H1 (cell line): Measurements from ENCODE around the gene NAIF1. TPM values are rescaled to one million over a fixed set of nuclear protein-coding genes. Genes with fewer than 3 reads are reported as not detected.

Experiments used
- CTCF ChIA-PET: fragments of 300-600 bp; sonication (Branson Sonifier 250); formaldehyde crosslinking; loops from one replicate; lab custom pipeline; 2021; ENCODE audit not compliant: partially characterized antibody; lab: Charles Lee
- POLR2A ChIA-PET: fragments of 300-600 bp; sonication (Branson Sonifier 250); formaldehyde crosslinking; loops from one replicate; lab custom pipeline; 2021; ENCODE audit warnings: inconsistent platforms; ENCODE audit not compliant: partially characterized antibody; lab: Charles Lee
- DNase-seq, 2 experiments: peaks; one replicate each; pipeline versions ENCODE4 v3.0.0 to v3.0.0-alpha.2; 2010 to 2022; ENCODE audit warnings: low spot score in 2 of 2, low read depth in 1 of 2, mixed read lengths in 1 of 2
- FAIRE-seq: peaks from 2 replicates; lab custom pipeline; 2011; peaks lifted over from hg19 to GRCh38; lab: Jason Lieb, UNC
- H2AFZ ChIP-seq: 2 replicates; pipeline ENCODE4 v1.8.1; 2012; ENCODE audit warnings: low read length, inconsistent platforms
- H2AK5ac ChIP-seq: 2 replicates; pipeline ENCODE4 v1.6.1; 2013; ENCODE audit warnings: low read depth, low read length
- H2BK120ac ChIP-seq: replicated peaks from 2 replicates; pipeline ENCODE3; 2013; ENCODE audit warnings: low read depth, low read length, inconsistent platforms
- H2BK12ac ChIP-seq: 2 replicates; pipeline ENCODE4 v1.6.1; 2013; ENCODE audit warnings: low read depth, low read length
- H2BK15ac ChIP-seq: 2 replicates; pipeline ENCODE4 v1.6.1; 2013; ENCODE audit warnings: low read length
- H2BK20ac ChIP-seq: 2 replicates; pipeline ENCODE4 v1.6.1; 2013; ENCODE audit warnings: low read length
- H2BK5ac ChIP-seq: 2 replicates; pipeline ENCODE4 v1.6.1; 2013; ENCODE audit warnings: low read depth, low read length
- H3K14ac ChIP-seq: 2 replicates; pipeline ENCODE4 v1.6.1; 2013; ENCODE audit warnings: inconsistent platforms; ENCODE audit not compliant: insufficient read length
- H3K18ac ChIP-seq: 2 replicates; pipeline ENCODE4 v1.6.1; 2013; ENCODE audit warnings: low read length; ENCODE audit errors: extremely low read depth
- H3K23ac ChIP-seq: 2 replicates; pipeline ENCODE4 v1.6.1; 2013; ENCODE audit warnings: inconsistent platforms; ENCODE audit not compliant: insufficient read length
- H3K23me2 ChIP-seq: 2 replicates; pipeline ENCODE4 v1.6.1; 2013; ENCODE audit warnings: low read depth, low read length
- H3K27ac ChIP-seq: 2 replicates; pipeline ENCODE4 v1.6.1; 2011; ENCODE audit warnings: low read depth, low read length, inconsistent platforms
- H3K27me3 ChIP-seq, 4 experiments: replicated peaks in 1 of 4; 1 replicate in 1 of 4; 2 replicates in 3 of 4; pipeline versions ENCODE4 v1.6.1 to v1.8.1; 2011 to 2013; ENCODE audit warnings: low read length in 3 of 4, mild to moderate bottlenecking in 3 of 4, inconsistent platforms in 2 of 4, mixed read lengths in 2 of 4, moderate library complexity in 1 of 4; ENCODE audit not compliant: control insufficient read depth in 3 of 4, insufficient read depth in 3 of 4; ENCODE audit errors: extremely low read depth in 1 of 4
- H3K36me3 ChIP-seq, 4 experiments: 2 replicates each; pipeline versions ENCODE4 v1.6.1 to v1.8.1; 2011 to 2013; ENCODE audit warnings: mild to moderate bottlenecking in 4 of 4, low read length in 3 of 4, moderate library complexity in 2 of 4, control low read depth in 1 of 4, inconsistent platforms in 1 of 4; ENCODE audit not compliant: insufficient read depth in 4 of 4, control insufficient read depth in 2 of 4
- H3K4ac ChIP-seq: replicated peaks from 2 replicates; pipeline ENCODE3; 2013; ENCODE audit warnings: low read length, low read depth, mixed read lengths, inconsistent platforms; ENCODE audit not compliant: insufficient read length
- H3K4me1 ChIP-seq, 4 experiments: replicated peaks in 1 of 4; 1 replicate in 1 of 4; 2 replicates in 3 of 4; pipeline versions ENCODE4 v1.6.1 to v1.8.1; 2011 to 2013; ENCODE audit warnings: low read length in 3 of 4, inconsistent platforms in 2 of 4, mixed read lengths in 1 of 4; ENCODE audit not compliant: insufficient read depth in 4 of 4, control insufficient read depth in 3 of 4
- H3K4me2 ChIP-seq, 2 experiments: 2 replicates each; pipeline versions ENCODE4 v1.6.1 to v1.8.1; 2011 to 2013; ENCODE audit warnings: low read depth in 2 of 2, low read length in 2 of 2, control low read depth in 1 of 2, inconsistent platforms in 1 of 2, mild to moderate bottlenecking in 1 of 2; ENCODE audit not compliant: insufficient read depth in 1 of 2
- H3K4me3 ChIP-seq, 4 experiments: fragments of 200-600, 300-600 bp in 1 of 4; sonication (generic), shearing (Covaris generic), sonication (Bioruptor Twin) in 1 of 4; 2 replicates each; pipeline versions ENCODE4 v1.5.1 to v1.8.1; 2011 to 2016; ENCODE audit warnings: low read length in 4 of 4, low read depth in 3 of 4, control low read depth in 2 of 4, inconsistent platforms in 2 of 4, mild to moderate bottlenecking in 2 of 4, mixed read lengths in 1 of 4, moderate library complexity in 1 of 4; ENCODE audit not compliant: insufficient read depth in 2 of 4; ENCODE audit errors: extremely low read depth in 1 of 4
- H3K56ac ChIP-seq: replicated peaks from 2 replicates; pipeline ENCODE3; 2013; ENCODE audit warnings: low read depth, mild to moderate bottlenecking, mixed read lengths, low read length, inconsistent platforms; ENCODE audit not compliant: insufficient read length
- H3K79me1 ChIP-seq: 2 replicates; pipeline ENCODE4 v1.6.1; 2013; ENCODE audit warnings: low read depth, low read length, control low read depth
- H3K79me2 ChIP-seq, 2 experiments: 2 replicates each; pipeline versions ENCODE4 v1.6.1 to v1.8.1; 2012 to 2013; ENCODE audit warnings: low read length in 2 of 2, mild to moderate bottlenecking in 2 of 2, inconsistent platforms in 1 of 2; ENCODE audit not compliant: insufficient read depth in 2 of 2, control insufficient read depth in 1 of 2
- H3K9ac ChIP-seq, 4 experiments: replicated peaks in 1 of 4; 1 replicate in 1 of 4; 2 replicates in 3 of 4; pipeline versions ENCODE4 v1.6.1 to v1.8.1; 2011 to 2013; ENCODE audit warnings: low read depth in 3 of 4, low read length in 3 of 4, control low read depth in 2 of 4, mild to moderate bottlenecking in 2 of 4, moderate library complexity in 2 of 4, inconsistent platforms in 1 of 4; ENCODE audit errors: extremely low read depth in 1 of 4
- H3K9me3 ChIP-seq, 2 experiments: 2 replicates each; pipeline versions ENCODE4 v1.6.1 to v1.8.1; 2012 to 2013; ENCODE audit warnings: mild to moderate bottlenecking in 2 of 2, moderate library complexity in 2 of 2, control low read depth in 1 of 2, inconsistent platforms in 1 of 2, low read depth in 1 of 2, low read length in 1 of 2, mixed read lengths in 1 of 2; ENCODE audit not compliant: insufficient read depth in 2 of 2
- H4K20me1 ChIP-seq, 2 experiments: replicated peaks in 1 of 2; 2 replicates each; pipeline versions ENCODE3 to v1.8.1; 2011 to 2013; ENCODE audit warnings: inconsistent platforms in 2 of 2, low read length in 2 of 2, mild to moderate bottlenecking in 1 of 2; ENCODE audit not compliant: insufficient read depth in 2 of 2, control insufficient read depth in 1 of 2
- H4K5ac ChIP-seq: 2 replicates; pipeline ENCODE4 v1.6.1; 2013; ENCODE audit warnings: low read length, low read depth, mixed read lengths, inconsistent platforms; ENCODE audit not compliant: insufficient read length
- H4K8ac ChIP-seq: 2 replicates; pipeline ENCODE4 v1.8.0; 2013; ENCODE audit warnings: mild to moderate bottlenecking, moderate library complexity, low read length, inconsistent platforms; ENCODE audit not compliant: insufficient read depth; ENCODE audit errors: extremely low read depth
- H4K91ac ChIP-seq: replicated peaks from 2 replicates; pipeline ENCODE3; 2013; ENCODE audit warnings: low read length, mixed read lengths, inconsistent platforms; ENCODE audit not compliant: insufficient read length
- RAD21 ChIP-seq, 2 experiments: IDR thresholded peaks in 1 of 2; conservative IDR thresholded peaks in 1 of 2; 2 replicates each; pipeline ENCODE4 v1.6.1; 2011; ENCODE audit warnings: low read depth in 2 of 2, low read length in 2 of 2, improper control_type of control experiment in 1 of 2, inconsistent platforms in 1 of 2, mild to moderate bottlenecking in 1 of 2, moderate library complexity in 1 of 2
- SIX5 ChIP-seq: IDR thresholded peaks from 2 replicates; pipeline ENCODE4 v1.6.1; 2011; ENCODE audit warnings: mild to moderate bottlenecking, low read depth, low read length
- TAF1 ChIP-seq: IDR thresholded peaks from 2 replicates; pipeline ENCODE4 v1.6.1; 2011; ENCODE audit warnings: mild to moderate bottlenecking, low read depth, low read length
- WGBS, 2 experiments: shearing (Covaris generic) in 1 of 2; methylation state at CpG; one replicate each; pipeline versions ENCODE4 v1.1.6 to v1.1.7; 2013 to 2015; ENCODE audit warnings: low lambda C conversion rate in 2 of 2, mixed read lengths in 2 of 2, inconsistent platforms in 1 of 2, low coverage in 1 of 2, missing lambda C conversion rate in 1 of 2; ENCODE audit not compliant: insufficient replicate concordance in 2 of 2, insufficient coverage in 1 of 2, insufficient read length in 1 of 2; ENCODE audit errors: extremely low coverage in 1 of 2, missing lambda C conversion rate in 1 of 2; 5-methylcytosine and 5-hydroxymethylcytosine counted together
- polyA plus RNA-seq, 7 experiments: library from polyadenylated mRNA; depleted of rRNA in 3 of 7; stranded (reverse) in 5 of 7; unstranded in 2 of 7; fragments of >200 nt in 5 of 7; fragments of 200-250 nt in 2 of 7; gene quantifications; 1 replicate in 5 of 7; 2 replicates in 1 of 7; 4 replicates in 1 of 7; pipeline versions ENCODE4 v1.2.1 to v1.2.3, GENCODE V29; 2011 to 2013; ENCODE audit warnings: missing spikeins in 2 of 7, mixed read lengths in 2 of 7
- total RNA-seq: library from RNA; stranded (reverse); fragmentation: NEBNext Ultra II Directional; extraction: Animal tissue kit (Norgen Biotek cat#: 25700); gene quantifications from 2 replicates; pipeline ENCODE4 v1.2.1, GENCODE V29; 2021

Gene NAIF1
- total and polyA plus RNA-seq, 2 of the 8 experiments (the other 6 are each of a cell fraction or from before 2014, with no cell fraction given): 8.7 to 9.0 TPM

DNA sequence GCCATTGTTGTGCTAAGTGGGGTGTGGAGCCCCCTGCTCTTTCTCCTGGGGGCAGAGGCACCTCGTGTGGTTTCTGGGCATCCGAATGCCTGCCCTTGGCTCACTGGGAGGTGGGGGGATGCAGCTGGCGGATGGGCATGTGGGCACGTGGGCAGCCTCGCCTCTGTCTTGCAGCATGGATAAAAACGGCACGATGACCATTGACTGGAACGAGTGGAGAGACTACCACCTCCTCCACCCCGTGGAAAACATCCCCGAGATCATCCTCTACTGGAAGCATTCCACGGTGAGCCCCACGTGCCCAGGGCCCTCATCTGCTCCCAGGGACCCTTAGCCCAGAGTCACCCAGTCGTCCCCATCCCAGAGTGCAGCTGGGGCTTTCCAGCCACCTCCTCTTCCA lies 35.1 kb upstream of the NAIF1 start:
- no peak overlapping the region for H2BK20ac ChIP-seq
- no peak overlapping the region for H3K27ac ChIP-seq
- H2AFZ ChIP-seq: no peak overlapping the region
- no peak overlapping the region for H3K4me3 ChIP-seq
- H3K4me1 ChIP-seq: peaks cover 11 to 28% (median 22%) of the 10 kb centered on the region in 4 experiments
- H2AK5ac ChIP-seq: no peak overlapping the region
- H2BK120ac ChIP-seq: no peak overlapping the region
- no peak overlapping the region for H3K4ac ChIP-seq
- H3K9ac ChIP-seq: no peak overlapping the region
- H3K23me2 ChIP-seq: peaks cover 9% of the 10 kb centered on the region
- no peak overlapping the region for H3K4me2 ChIP-seq
- CTCF ChIA-PET: interaction anchor here (1.0 to 10.5 kb wide), 10 partner anchors 12 to 160 kb away, joined by 3 to 114 read pairs (median 7); no protein-coding TSS in a partner anchor
- DNase-seq: no peak
- no peak for FAIRE-seq
- H4K8ac ChIP-seq: no peak overlapping the region
- H3K14ac ChIP-seq: no peak overlapping the region
- no peak overlapping the region for H3K18ac ChIP-seq
- POLR2A ChIA-PET: interaction anchor here (0.8 to 12.1 kb wide), 7 partner anchors 9 to 123 kb away, joined by 3 to 119 read pairs (median 4); no protein-coding TSS in a partner anchor
- no peak overlapping the region for H4K91ac ChIP-seq
- TF ChIP-seq RAD21 (IDR thresholded peaks at IDR 0.05 in 1 of 2, conservative IDR thresholded peaks at IDR 0.05 in 1 of 2; ENCODE audit: low read depth in 2 of 2, low read length in 2 of 2): no peak
- TF ChIP-seq SIX5: no peak
- no peak for TF ChIP-seq TAF1
- TF ChIP-seq, all 59 proteins: peak for 0
- Histone ChIP-seq H4K5ac (no peak overlapping the region), H3K79me1 (peaks cover 16% of the 10 kb centered on the region), H3K23ac (no peak overlapping the region), H4K20me1 (peaks cover 9 to 35% of the 10 kb centered on the region in 2 experiments), H2BK12ac (no peak overlapping the region), H3K9me3 (no peaks in the 10 kb centered on the region), H3K36me3 (peaks cover 25 to 47% (median 34%) of the 10 kb centered on the region in 4 experiments), H2BK15ac (no peak overlapping the region), H3K79me2 (peaks cover 0 to 20% of the 10 kb centered on the region in 2 experiments; a peak in 2 of 4 replicates), H3K56ac (no peak overlapping the region), H3K27me3 (no peaks in the 10 kb centered on the region), H2BK5ac (no peak overlapping the region)
- 89% methylated on average over 8 of the region's 13 CpGs; no CpG with 5 or more reads in 1 of the 2 experiments for WGBS, 2 experiments
